ENCODE measurements around the gene IFT27.

- TF ChIP-seq CTCF (IDR thresholded peaks at IDR 0.05) = no peak
- no peak for TF ChIP-seq ZFX (IDR thresholded peaks at IDR 0.05; ENCODE audit: borderline replicate concordance)
Observed at GRCh38 chr22:36733271-36733670, 42.6 kb downstream of the IFT27 start.
